Nephron (organoid): ENCODE data around the gene ZNF22.

Experiments used
- H3K27ac Mint-ChIP-seq, 3 experiments: 2 replicates each; pipeline ENCODE4 v1.8.0; 2020; ENCODE audit warnings: mixed read lengths in 3 of 3, mild to moderate bottlenecking in 2 of 3, moderate library complexity in 1 of 3
- H3K27me3 Mint-ChIP-seq: 2 replicates; pipeline ENCODE4 v1.8.0; 2021; ENCODE audit warnings: low read depth, mild to moderate bottlenecking, moderate library complexity, mixed read lengths
- H3K36me3 Mint-ChIP-seq: 2 replicates; pipeline ENCODE4 v1.8.0; 2020; ENCODE audit warnings: low read depth, mixed read lengths
- H3K4me1 Mint-ChIP-seq: 2 replicates; pipeline ENCODE4 v1.8.0; 2020; ENCODE audit warnings: mixed read lengths
- H3K4me3 Mint-ChIP-seq, 3 experiments: 2 replicates each; pipeline ENCODE4 v1.8.0; 2020; ENCODE audit warnings: mild to moderate bottlenecking in 3 of 3, mixed read lengths in 3 of 3, moderate library complexity in 2 of 3
- H3K9me3 Mint-ChIP-seq: 2 replicates; pipeline ENCODE4 v1.8.0; 2020; ENCODE audit warnings: mixed read lengths
- TF ChIP-seq, protein P1 (sequence below), 3 experiments: fragments of 200-600 bp; sonication (generic); IDR thresholded peaks; one replicate each; pipeline ENCODE4 v1.5.0; 2021; ENCODE audit warnings: antibody characterized with exemption in 3 of 3; ENCODE audit not compliant: unreplicated experiment in 3 of 3

Gene ZNF22

DNA sequence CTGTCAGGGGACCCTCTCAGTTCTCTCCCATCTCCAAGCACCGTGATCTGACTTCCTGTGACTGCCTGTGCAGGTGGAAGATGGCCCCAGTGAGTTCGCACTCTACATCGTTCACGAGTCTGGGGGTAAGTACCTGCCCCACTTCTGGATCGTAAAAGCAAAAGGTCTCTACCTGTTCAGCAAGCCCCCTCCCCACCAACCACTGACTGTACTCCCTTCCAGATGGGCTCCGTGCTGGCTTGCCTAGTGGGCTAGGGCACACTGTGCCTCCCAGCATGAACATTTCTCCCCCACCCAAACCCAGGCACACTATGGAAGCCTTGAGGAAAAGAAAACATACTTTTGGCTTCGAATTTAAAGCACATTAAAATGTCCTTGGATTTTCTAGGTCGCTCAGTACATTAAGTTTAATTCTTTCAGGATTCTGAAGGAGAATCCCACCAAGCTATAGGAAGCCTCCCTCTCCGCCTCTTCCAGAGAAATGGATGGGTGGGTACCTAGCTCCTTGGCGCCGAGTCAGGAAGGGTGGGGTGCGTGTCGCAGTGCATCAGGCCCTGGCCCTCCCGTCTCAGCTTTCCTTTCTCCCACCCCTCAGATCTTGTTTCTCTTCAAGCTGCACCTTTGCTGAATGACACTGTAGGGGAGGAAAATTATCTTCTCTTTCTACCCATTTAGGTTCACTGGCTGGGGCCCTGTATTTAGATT is 11.0 kb upstream of the ZNF22 start:
- H3K4me3 Mint-ChIP-seq, result no peak overlapping the region
- H3K36me3 Mint-ChIP-seq, result peaks cover 32% of the 10 kb centered on the region
- H3K9me3 Mint-ChIP-seq, result no peaks in the 10 kb centered on the region
- H3K4me1 Mint-ChIP-seq, result peaks cover 51% of the 10 kb centered on the region
- peak overlapping the region in 2 of 3 experiments; percentile 32 to 63 for H3K27ac Mint-ChIP-seq
- TF ChIP-seq, protein P1, sequence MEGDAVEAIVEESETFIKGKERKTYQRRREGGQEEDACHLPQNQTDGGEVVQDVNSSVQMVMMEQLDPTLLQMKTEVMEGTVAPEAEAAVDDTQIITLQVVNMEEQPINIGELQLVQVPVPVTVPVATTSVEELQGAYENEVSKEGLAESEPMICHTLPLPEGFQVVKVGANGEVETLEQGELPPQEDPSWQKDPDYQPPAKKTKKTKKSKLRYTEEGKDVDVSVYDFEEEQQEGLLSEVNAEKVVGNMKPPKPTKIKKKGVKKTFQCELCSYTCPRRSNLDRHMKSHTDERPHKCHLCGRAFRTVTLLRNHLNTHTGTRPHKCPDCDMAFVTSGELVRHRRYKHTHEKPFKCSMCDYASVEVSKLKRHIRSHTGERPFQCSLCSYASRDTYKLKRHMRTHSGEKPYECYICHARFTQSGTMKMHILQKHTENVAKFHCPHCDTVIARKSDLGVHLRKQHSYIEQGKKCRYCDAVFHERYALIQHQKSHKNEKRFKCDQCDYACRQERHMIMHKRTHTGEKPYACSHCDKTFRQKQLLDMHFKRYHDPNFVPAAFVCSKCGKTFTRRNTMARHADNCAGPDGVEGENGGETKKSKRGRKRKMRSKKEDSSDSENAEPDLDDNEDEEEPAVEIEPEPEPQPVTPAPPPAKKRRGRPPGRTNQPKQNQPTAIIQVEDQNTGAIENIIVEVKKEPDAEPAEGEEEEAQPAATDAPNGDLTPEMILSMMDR (IDR thresholded peaks at IDR 0.05; ENCODE audit: unreplicated experiment in 3 of 3), result no peak
- no peaks in the 10 kb centered on the region for H3K27me3 Mint-ChIP-seq

DNA sequence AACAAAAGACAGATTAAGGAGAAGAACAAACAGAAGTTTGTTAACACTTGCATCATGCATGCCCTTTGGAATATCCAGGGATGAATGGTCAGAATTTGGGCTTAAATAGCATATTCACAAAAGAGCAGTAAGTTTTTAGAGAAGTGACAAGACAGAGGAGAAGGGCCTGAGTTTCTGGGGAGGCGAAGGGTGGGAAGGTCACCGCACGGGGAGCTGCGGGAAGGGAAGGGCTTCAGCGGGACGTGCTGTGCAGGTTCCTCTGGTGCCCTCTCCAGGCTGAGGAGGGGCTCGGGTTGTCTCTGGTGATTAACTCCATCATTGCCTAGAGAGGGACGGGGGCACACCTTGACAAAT is 10.4 kb upstream of the ZNF22 start:
- TF ChIP-seq, protein P1 (IDR thresholded peaks at IDR 0.05; ENCODE audit: unreplicated experiment in 3 of 3), result peak; percentile 20 to 54 (median 23)
- Mint-ChIP-seq H3K27me3 (no peaks in the 10 kb centered on the region), H3K27ac (peak overlapping the region in 2 of 3 experiments; percentile 32 to 63), H3K9me3 (no peaks in the 10 kb centered on the region), H3K36me3 (peaks cover 28% of the 10 kb centered on the region), H3K4me3 (no peak overlapping the region), H3K4me1 (peaks cover 51% of the 10 kb centered on the region)

DNA sequence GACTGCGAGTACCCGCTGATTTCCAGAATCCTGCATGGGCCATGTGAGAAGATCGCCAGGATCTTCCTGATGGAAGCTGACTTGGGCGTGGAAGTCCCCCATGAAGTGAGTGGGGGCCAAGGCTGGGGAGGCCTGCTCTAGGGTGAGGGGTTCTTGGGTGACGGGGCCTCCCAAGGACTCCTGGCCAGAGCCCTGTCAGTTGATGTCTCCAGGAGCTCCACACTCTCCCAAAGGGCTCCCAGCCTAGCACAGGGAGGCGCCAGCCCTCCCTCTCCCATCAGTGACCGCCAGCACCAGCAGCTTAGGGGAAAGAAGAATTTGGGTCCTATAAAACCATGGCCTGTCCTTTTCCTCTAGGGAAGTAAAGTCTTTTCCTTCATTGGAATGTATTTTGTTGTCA is 9.8 kb upstream of the ZNF22 start:
- H3K27me3 Mint-ChIP-seq, result no peaks in the 10 kb centered on the region
- H3K4me1 Mint-ChIP-seq, result peaks cover 56% of the 10 kb centered on the region
- no peaks in the 10 kb centered on the region for H3K9me3 Mint-ChIP-seq
- no peak overlapping the region for H3K4me3 Mint-ChIP-seq
- H3K27ac Mint-ChIP-seq, result no peak overlapping the region
- TF ChIP-seq, protein P1 (IDR thresholded peaks at IDR 0.05; ENCODE audit: unreplicated experiment in 3 of 3), result no peak
- H3K36me3 Mint-ChIP-seq, result peaks cover 21% of the 10 kb centered on the region

DNA sequence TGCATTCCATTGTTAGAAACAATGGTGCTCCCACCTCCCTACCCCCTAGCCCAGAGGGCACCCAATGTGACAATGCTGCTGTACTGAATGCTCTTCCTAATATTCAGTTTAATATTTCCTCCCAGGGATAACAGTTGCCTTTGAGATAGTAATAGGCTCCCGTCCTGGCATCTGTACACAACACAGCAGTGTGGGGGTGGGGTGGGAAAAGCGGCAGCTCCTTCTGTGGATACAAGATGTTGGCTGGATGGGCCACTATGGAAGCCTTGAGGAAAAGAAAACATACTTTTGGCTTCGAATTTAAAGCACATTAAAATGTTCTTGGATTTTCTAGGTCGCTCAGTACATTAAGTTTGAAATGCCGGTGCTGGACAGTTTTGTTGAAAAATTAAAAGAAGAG is 9.2 kb upstream of the ZNF22 start:
- Mint-ChIP-seq H3K4me3 (no peak overlapping the region), H3K27ac (peak overlapping the region in 2 of 3 experiments; percentile 58 to 62)
- TF ChIP-seq, protein P1 (IDR thresholded peaks at IDR 0.05; ENCODE audit: unreplicated experiment in 3 of 3), result no peak

DNA sequence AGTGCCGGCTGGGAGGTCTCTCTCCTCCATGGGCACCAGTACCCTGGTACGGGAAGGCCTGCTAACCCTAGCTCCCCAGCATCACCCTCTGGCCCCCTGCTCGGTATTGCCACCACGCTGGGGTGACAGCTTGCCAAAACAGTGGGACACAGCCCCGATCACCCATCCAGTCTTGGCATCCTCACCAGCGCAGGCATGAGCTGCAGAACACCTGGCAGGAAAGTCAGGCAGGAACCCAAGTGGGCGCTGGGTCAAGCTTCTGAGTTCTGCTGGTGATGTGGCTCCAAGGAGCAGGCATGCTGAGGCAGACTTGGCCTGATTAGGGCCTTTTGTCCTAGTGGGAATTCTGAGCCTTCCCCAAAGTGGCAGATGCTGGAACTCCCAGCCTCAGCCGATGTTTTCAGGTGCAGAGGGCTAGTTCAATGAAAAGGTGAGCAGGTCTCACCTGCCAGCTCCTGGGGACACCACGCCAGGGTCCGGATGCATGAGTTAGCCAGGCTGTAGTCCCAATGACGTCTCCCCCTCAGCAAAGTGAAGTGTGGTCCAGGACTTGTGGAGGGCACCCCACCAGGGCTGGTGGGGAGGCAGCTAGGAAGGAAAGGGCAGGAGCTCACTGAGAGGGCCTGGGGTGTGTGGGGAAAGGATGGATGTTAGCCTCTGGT is 8.5 kb upstream of the ZNF22 start:
- no peaks in the 10 kb centered on the region for H3K9me3 Mint-ChIP-seq
- H3K4me1 Mint-ChIP-seq, result peaks cover 60% of the 10 kb centered on the region
- H3K36me3 Mint-ChIP-seq, result peaks cover 18% of the 10 kb centered on the region
- no peak overlapping the region for H3K4me3 Mint-ChIP-seq
- H3K27ac Mint-ChIP-seq, result peak overlapping the region in 1 of 3 experiments; percentile 62
- TF ChIP-seq, protein P1 (IDR thresholded peaks at IDR 0.05; ENCODE audit: unreplicated experiment in 3 of 3), result no peak
- H3K27me3 Mint-ChIP-seq, result no peaks in the 10 kb centered on the region

More for the DNA sequence above, 9.2 kb upstream of the ZNF22 start:
- H3K9me3 Mint-ChIP-seq, result no peaks in the 10 kb centered on the region
- H3K4me1 Mint-ChIP-seq, result peaks cover 56% of the 10 kb centered on the region
- H3K27me3 Mint-ChIP-seq, result no peaks in the 10 kb centered on the region
- peaks cover 18% of the 10 kb centered on the region for H3K36me3 Mint-ChIP-seq
